Loucy (cell line): ENCODE measurements around the gene THYN1.

Source experiments
- H2AFZ ChIP-seq: fragments of 200-600 bp; sonication (generic); 2 replicates; pipeline ENCODE4 v1.6.0; 2016; ENCODE audit warnings: antibody characterized with exemption, mild to moderate bottlenecking, low read length, moderate library complexity
- H3F3A ChIP-seq: fragments of 200-600 bp; 2 replicates; pipeline ENCODE4 v1.6.0; 2016; ENCODE audit warnings: antibody characterized with exemption, low read depth, mild to moderate bottlenecking
- H3K27me3 ChIP-seq: fragments of 200-600 bp; sonication (generic); 2 replicates; pipeline ENCODE4 v1.6.1; 2014; ENCODE audit warnings: low read length, mild to moderate bottlenecking; ENCODE audit not compliant: insufficient read depth, poor library complexity, severe bottlenecking
- H3K36me3 ChIP-seq: fragments of 200-600 bp; sonication (generic); 2 replicates; pipeline ENCODE4 v1.6.1; 2016; ENCODE audit warnings: low read length; ENCODE audit not compliant: insufficient read depth
- H3K4me1 ChIP-seq: fragments of 200-600 bp; sonication (generic); 2 replicates; pipeline ENCODE4 v1.5.1; 2014; ENCODE audit warnings: low read length, mild to moderate bottlenecking; ENCODE audit not compliant: insufficient read depth, poor library complexity, severe bottlenecking
- H3K4me2 ChIP-seq: fragments of 200-600 bp; sonication (generic); 2 replicates; pipeline ENCODE4 v1.6.0; 2014; ENCODE audit warnings: antibody characterized with exemption, low read length, low read depth, mild to moderate bottlenecking; ENCODE audit not compliant: poor library complexity, severe bottlenecking
- H3K4me3 ChIP-seq: fragments of 200-600 bp; sonication (generic); 2 replicates; pipeline ENCODE4 v1.5.1; 2014; ENCODE audit warnings: low read length, mild to moderate bottlenecking, mixed read lengths; ENCODE audit not compliant: poor library complexity, severe bottlenecking
- H3K79me2 ChIP-seq: fragments of 200-600 bp; sonication (generic); 2 replicates; pipeline ENCODE4 v1.6.1; 2014; ENCODE audit warnings: low read length; ENCODE audit not compliant: insufficient read depth
- H3K9ac ChIP-seq: fragments of 200-600 bp; sonication (generic); 2 replicates; pipeline ENCODE4 v1.6.0; 2014; ENCODE audit warnings: mild to moderate bottlenecking, low read depth, low read length, moderate library complexity; ENCODE audit not compliant: poor library complexity, severe bottlenecking
- H3K9me2 ChIP-seq: fragments of 200-600 bp; sonication (generic); replicated peaks from 2 replicates; pipeline ENCODE4 v1.6.1; 2016; ENCODE audit warnings: low read depth, low read length, mixed read lengths
- H3K9me3 ChIP-seq: fragments of 200-600 bp; sonication (generic); 2 replicates; pipeline ENCODE4 v1.6.1; 2014; ENCODE audit warnings: mild to moderate bottlenecking, antibody characterized with exemption, low read length, low read depth; ENCODE audit not compliant: insufficient read depth
- H4K20me1 ChIP-seq: fragments of 200-600 bp; sonication (generic); 2 replicates; pipeline ENCODE4 v1.6.0; 2014; ENCODE audit warnings: antibody characterized with exemption, low read length, mild to moderate bottlenecking; ENCODE audit not compliant: insufficient read depth, poor library complexity, severe bottlenecking
- CTCF ChIP-seq: fragments of 200-600 bp; sonication (generic); conservative IDR thresholded peaks from 2 replicates; pipeline ENCODE4 v1.5.1; 2014; ENCODE audit warnings: mild to moderate bottlenecking, antibody characterized with exemption, low read length
- EZH2phosphoT487 ChIP-seq: fragments of 200-600 bp; IDR thresholded peaks from 2 replicates; pipeline ENCODE4 v1.6.1; 2018; ENCODE audit warnings: antibody characterized with exemption, mild to moderate bottlenecking, moderate library complexity, borderline replicate concordance

THYN1 gene

DNA sequence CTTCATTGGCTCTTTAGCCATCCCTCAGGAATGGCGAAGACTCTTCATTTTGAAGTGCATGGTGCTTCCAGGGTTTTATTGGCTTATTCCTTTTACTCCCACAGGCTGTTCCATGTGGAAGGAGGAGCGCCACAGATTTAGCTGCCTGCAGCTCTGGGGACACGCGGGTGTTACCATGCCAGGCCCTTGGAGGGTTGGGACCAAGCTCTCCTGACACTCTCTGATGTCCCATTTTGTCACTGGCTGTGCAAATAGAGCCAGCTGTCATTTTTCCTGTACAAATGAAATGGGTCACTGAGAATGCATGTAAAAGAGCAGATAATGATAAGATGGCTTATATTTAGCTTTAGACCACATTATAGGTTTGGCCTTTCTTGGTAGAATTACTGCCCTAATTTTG, 9.2 kb downstream of the THYN1 start:
- Histone ChIP-seq H3K4me1 (peaks cover 2% of the 10 kb centered on the region), H3K9me3 (no peaks in the 10 kb centered on the region), H3K79me2 (no peaks in the 10 kb centered on the region), H3K27me3 (no peaks in the 10 kb centered on the region), H3F3A (no peaks in the 10 kb centered on the region), H3K9me2 (no peaks in the 10 kb centered on the region), H3K4me2 (no peak overlapping the region), H3K4me3 (no peak overlapping the region), H4K20me1 (no peaks in the 10 kb centered on the region), H3K9ac (no peak overlapping the region), H3K36me3 (peaks cover 85% of the 10 kb centered on the region; the same call in 1 of the 2 replicates), H2AFZ (no peak overlapping the region)
- no peak for TF ChIP-seq EZH2phosphoT487
- TF ChIP-seq CTCF, result no peak

GRCh38 chr11:134242376-134242775, 10.8 kb downstream of the THYN1 start:
- no peaks in the 10 kb centered on the region for H3K27me3 ChIP-seq
- no peaks in the 10 kb centered on the region for H3K4me1 ChIP-seq
- H3K4me2 ChIP-seq, result no peak overlapping the region
- no peaks in the 10 kb centered on the region for H3K9me2 ChIP-seq
- TF ChIP-seq CTCF (no peak), EZH2phosphoT487 (no peak)
- no peaks in the 10 kb centered on the region for H3K9me3 ChIP-seq
- H2AFZ ChIP-seq, result no peak overlapping the region
- no peaks in the 10 kb centered on the region for H4K20me1 ChIP-seq
- H3K79me2 ChIP-seq, result no peaks in the 10 kb centered on the region
- H3F3A ChIP-seq, result no peaks in the 10 kb centered on the region
- H3K36me3 ChIP-seq, result peaks cover 72% of the 10 kb centered on the region; the same call in 1 of the 2 replicates
- H3K4me3 ChIP-seq, result no peak overlapping the region
- no peak overlapping the region for H3K9ac ChIP-seq

DNA sequence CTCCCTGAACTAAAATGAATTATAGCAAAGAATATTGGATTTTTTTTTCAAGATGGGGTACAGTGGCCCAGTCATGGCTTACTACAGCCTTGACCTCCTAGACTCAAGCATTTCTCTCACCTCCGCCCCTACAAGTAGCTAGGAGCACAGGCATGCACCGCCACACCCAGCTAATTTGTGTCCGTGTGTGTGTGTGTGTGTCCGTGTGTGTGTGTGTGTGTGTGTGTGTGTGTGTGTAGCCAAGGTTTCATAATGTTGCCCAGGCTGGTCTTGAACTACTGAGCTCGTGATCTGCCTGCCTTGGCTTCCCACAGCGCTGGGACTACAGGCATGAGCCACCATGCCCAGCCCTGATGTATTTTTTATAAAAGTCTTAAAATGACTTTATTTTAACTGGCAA, 12.6 kb downstream of the THYN1 start:
- Histone ChIP-seq H3K4me3 (no peak overlapping the region), H3K9ac (no peak overlapping the region), H4K20me1 (no peaks in the 10 kb centered on the region), H3K36me3 (peaks cover 65% of the 10 kb centered on the region; the same call in 1 of the 2 replicates), H3K79me2 (no peaks in the 10 kb centered on the region), H3K9me3 (no peaks in the 10 kb centered on the region), H3F3A (no peaks in the 10 kb centered on the region), H3K9me2 (no peaks in the 10 kb centered on the region), H2AFZ (no peak overlapping the region), H3K27me3 (no peaks in the 10 kb centered on the region), H3K4me2 (no peak overlapping the region), H3K4me1 (peaks cover 3% of the 10 kb centered on the region)
- TF ChIP-seq EZH2phosphoT487 (no peak), CTCF (no peak)
